Activated naive CD8-positive, alpha-beta T cell treated with anti-CD3 and anti-CD28 coated beads, Interleukin-2, amount 50 U/mL, for 24 hours (primary cell): ENCODE data around the gene DNLZ.
"Not testable (repeated sequence)": the region's sequence is repeated elsewhere in the genome, so short reads cannot be mapped to it uniquely, and the experiment has no call there.

Experiments
- ATAC-seq: fragments of 150-1000 bp; cut with Tn5 transposase; one replicate; pipeline ENCODE4 v1.10.0; 2021
- DNase-seq: peaks from one replicate; pipeline ENCODE4 v3.0.0; 2021
- H3K27ac Mint-ChIP-seq: one replicate; pipeline ENCODE4 v1.8.0; 2021; ENCODE audit warnings: mild to moderate bottlenecking, mixed read lengths
- H3K27me3 Mint-ChIP-seq: one replicate; pipeline ENCODE4 v1.8.0; 2021; ENCODE audit warnings: mixed read lengths
- H3K36me3 Mint-ChIP-seq: one replicate; pipeline ENCODE4 v1.8.0; 2021; ENCODE audit warnings: low read depth, mixed read lengths
- H3K4me1 Mint-ChIP-seq: one replicate; pipeline ENCODE4 v1.8.0; 2021; ENCODE audit warnings: mixed read lengths
- H3K4me3 Mint-ChIP-seq: one replicate; pipeline ENCODE4 v1.8.0; 2021; ENCODE audit warnings: mild to moderate bottlenecking, moderate library complexity, mixed read lengths
- H3K9me3 Mint-ChIP-seq: one replicate; pipeline ENCODE4 v1.8.0; 2021; ENCODE audit warnings: mixed read lengths

Gene DNLZ

DNA sequence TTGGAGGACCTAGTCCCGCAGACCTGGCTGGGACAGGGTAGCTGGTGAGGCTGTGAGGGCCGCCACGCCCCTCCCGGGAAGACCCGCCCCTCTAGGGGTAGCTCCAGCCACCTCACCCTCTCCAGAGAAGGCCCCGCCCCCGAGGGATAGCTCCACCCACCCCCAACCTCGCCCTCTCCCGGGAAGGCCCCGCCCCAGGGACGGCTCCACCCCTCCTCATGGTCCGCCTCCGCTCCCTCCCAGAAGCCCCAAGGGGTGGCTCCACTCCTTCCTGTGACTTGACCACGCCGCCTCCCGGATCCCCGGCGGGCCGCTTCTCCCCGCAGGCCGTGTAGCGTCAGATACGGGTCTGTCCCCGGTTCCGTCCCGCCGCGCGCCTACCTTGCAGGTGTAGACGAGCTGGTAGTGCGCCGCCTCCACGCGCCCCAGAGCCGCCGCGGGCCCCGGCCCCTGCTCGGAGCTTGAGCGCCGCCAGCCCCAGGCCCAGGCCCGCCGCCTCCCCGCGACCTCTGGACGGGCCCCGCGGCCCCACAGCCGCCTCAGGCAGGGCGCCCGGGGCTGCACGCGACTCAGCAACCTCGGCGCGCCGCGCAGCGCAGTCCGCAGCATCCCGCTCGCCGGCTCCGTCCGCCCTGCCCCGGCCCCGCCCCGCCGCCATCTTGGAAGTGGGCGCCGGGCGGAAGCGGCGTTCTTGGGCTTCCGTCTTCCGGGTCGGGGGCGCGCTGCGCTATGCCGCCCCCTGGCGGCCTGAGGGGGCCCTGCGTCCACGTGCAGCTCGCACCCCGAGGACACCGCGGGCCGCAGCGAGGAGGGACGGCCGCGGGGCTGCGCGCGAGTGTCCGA is at the start of gene DNLZ:
Gene DNLZ (minus strand): TSS at position 639 of the 843 bp plus-strand sequence. CDS start 30 bp downstream, at position 609.
- Mint-ChIP-seq H3K4me1 (peaks cover 6% of the 10 kb centered on the region), H3K27me3 (no peaks in the 10 kb centered on the region), H3K27ac (peak within 1 kb of the TSS; percentile 70), H3K4me3 (peak within 1 kb of the TSS; percentile 79), H3K36me3 (no peaks in the 10 kb centered on the region), H3K9me3 (no peaks in the 10 kb centered on the region)
- DNase-seq (peak; percentile 99), ATAC-seq (peak; percentile 83)

DNA sequence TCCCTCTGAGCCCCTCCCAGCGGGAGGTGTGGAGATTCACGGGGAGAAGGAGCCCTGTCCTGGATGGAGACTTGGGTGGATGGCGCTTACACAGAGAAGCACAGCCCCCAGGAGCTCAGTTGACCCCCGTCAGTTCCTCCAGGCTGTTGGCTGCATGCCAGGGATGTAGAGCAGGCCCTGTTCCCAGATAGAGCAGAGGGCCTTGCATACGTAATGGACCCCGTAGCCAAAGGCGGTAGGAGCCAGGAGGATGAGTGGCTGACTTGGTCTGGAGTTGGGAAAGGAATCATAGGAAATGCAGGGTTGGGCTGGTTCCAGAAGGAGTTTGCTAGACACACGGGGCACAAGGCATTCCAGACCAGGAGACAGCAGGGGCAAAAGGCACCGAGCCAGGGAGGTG is 49.4 kb upstream of the DNLZ start:
- peak overlapping the region; percentile 17 for H3K4me3 Mint-ChIP-seq
- ATAC-seq = no peak
- no peak for DNase-seq
- no peak overlapping the region for H3K27ac Mint-ChIP-seq
- H3K9me3 Mint-ChIP-seq = no peaks in the 10 kb centered on the region
- peaks cover 62% of the 10 kb centered on the region for H3K36me3 Mint-ChIP-seq
- H3K27me3 Mint-ChIP-seq = no peaks in the 10 kb centered on the region
- peaks cover 41% of the 10 kb centered on the region for H3K4me1 Mint-ChIP-seq

DNA sequence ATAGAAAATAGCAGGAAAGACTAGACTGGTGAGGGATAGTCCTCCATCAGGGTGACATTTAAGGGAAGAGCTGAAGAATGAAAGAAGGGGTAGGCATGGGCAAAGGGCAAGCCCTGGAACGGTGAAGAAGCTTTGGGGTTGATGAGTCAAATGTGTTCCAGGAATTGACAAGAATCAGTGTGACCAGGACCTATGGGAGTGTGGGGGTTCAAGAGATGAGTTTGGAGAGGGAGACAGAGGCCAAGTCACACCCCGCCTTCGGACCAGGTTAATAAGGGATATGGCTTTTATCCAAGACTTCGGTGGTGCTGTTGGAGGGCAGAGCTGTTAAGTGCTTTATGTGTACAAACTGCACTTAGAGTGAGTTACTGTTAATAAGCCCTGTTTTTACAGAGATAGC is 47.8 kb upstream of the DNLZ start:
- Mint-ChIP-seq H3K4me3 (peak overlapping the region; percentile 98), H3K27ac (peak overlapping the region; percentile 89), H3K27me3 (no peaks in the 10 kb centered on the region), H3K4me1 (peaks cover 47% of the 10 kb centered on the region), H3K9me3 (no peaks in the 10 kb centered on the region), H3K36me3 (peaks cover 61% of the 10 kb centered on the region)
- ATAC-seq = peak; percentile 59
- DNase-seq = no peak

DNA sequence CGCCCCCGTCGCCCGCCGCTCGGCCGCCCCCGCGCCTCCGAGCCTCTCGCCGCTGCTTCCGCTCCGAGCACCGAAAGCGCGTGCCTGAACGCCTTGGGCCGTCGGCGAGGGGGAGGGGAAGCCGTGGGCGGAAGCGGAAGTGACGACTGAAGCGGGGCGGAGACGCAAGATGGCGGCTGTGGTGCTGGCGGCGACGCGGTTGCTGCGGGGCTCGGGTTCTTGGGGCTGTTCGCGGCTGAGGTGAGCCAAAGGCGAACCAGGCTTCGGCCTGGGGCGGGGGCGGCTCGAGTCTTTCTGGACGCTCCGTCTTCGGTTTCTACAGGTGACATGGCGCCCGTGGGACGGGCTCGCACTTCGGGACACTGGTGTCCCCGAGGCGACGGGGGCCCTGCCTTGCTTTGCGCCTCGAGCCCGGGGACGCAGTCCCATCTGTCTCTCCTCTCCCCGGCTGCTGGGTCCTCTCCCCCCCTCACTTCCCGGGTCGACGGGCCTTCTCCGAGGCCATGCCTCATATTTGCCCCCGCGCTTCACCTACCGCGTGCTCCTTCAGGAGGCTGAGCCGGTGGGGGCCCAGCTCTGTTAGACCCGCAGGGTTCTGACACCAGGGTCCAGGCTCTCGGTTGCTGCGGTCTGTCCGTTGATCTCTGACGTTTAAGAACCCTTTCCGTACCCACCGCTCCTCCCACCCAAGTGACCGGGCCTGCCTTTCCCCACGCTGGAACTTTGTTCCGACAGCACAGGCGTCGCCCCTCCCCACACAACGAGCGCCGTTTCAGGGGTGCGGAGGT is 47.1 kb upstream of the DNLZ start, which contains the start of the genes ENTR1 and PMPCA:
Gene ENTR1 (minus strand): TSS at position 115 of the 788 bp plus-strand sequence. CDS start 217 bp downstream, outside the sequence.
Gene PMPCA (plus strand): TSS at position 159 of the 788 bp plus-strand sequence. CDS start 11 bp downstream, at position 170.
- peaks cover 50% of the 10 kb centered on the region for H3K4me1 Mint-ChIP-seq
- peak within 1 kb of the TSS; percentile 98 for H3K4me3 Mint-ChIP-seq
- peaks cover 59% of the 10 kb centered on the region for H3K36me3 Mint-ChIP-seq
- peak; percentile 99 for DNase-seq
- peak within 1 kb of the TSS; percentile 93 for H3K27ac Mint-ChIP-seq
- ATAC-seq = peak; percentile 65
- H3K9me3 Mint-ChIP-seq = no peaks in the 10 kb centered on the region
- no peaks in the 10 kb centered on the region for H3K27me3 Mint-ChIP-seq

DNA sequence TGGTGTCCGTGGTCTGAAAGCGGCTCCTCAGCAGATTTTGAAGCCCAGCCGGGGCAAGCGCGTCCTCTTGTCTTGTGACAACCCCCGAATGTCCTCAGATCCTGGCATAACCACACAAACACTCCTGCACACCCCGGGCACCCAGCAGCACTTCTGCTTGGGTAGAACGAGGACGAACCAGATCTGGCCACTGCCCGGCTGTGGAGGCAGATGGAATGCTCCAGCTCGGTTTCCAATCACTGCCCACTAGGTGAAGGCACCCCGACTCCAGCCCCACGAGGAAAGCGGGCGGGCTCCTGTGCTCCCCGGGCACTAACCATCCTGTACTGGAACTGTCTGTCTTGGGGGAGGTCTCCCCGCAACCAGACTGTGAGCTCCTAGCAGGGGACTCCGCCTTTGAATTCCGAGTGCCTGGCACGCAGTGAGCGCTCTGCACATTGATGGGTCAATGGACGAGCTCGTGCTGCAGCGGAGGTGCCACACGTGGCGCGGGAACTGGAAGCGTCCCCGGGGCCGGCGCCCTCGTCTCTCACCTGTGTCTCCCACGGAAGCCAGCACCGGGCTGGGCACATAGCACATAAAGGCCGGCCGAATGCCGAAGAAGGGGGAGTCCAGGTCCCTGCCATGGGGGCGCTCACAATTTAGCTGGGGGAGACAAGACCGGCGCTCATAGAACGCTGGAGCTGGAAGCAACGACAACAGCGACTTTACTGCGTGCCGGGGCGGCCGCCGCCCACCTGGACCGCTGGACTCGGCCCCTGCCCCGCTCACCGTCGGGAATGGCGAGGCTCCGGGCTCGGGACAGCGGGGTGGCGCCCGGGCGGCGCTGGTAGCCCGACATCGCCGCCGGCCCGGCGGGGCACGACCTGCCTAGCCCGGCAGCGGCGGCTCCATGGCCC is 46.3 kb upstream of the DNLZ start:
- Mint-ChIP-seq H3K4me3 (peak overlapping the region; percentile 98), H3K4me1 (peaks cover 59% of the 10 kb centered on the region), H3K27ac (peak overlapping the region; percentile 93), H3K36me3 (peaks cover 60% of the 10 kb centered on the region), H3K27me3 (no peaks in the 10 kb centered on the region), H3K9me3 (no peaks in the 10 kb centered on the region)
- ATAC-seq (peak; percentile 4), DNase-seq (peak; percentile 49)

DNA sequence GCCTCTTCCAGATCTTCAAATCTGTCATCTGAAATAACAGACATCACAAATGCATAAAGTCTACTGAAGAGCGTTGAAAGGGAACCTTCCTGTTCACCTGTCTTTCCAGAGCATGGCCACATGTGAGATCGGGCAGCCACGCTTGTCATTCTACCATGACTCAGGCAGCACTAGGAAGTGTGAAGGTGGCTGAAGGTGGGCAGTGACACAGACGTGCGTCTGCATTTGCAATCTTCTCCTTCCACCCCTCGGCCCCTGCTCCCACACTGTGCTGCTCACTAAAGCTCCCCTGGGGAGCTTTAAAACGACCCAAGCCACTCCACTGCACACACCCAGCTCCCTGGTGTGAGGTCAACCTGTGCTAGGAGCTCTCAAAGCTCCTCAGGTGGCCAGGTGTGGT is 44.4 kb upstream of the DNLZ start:
- DNase-seq (no peak), ATAC-seq (no peak)
- Mint-ChIP-seq H3K9me3 (no peaks in the 10 kb centered on the region), H3K4me3 (no peak overlapping the region), H3K4me1 (peaks cover 70% of the 10 kb centered on the region), H3K27ac (peak overlapping the region; percentile 50), H3K27me3 (no peaks in the 10 kb centered on the region), H3K36me3 (peaks cover 53% of the 10 kb centered on the region)

DNA sequence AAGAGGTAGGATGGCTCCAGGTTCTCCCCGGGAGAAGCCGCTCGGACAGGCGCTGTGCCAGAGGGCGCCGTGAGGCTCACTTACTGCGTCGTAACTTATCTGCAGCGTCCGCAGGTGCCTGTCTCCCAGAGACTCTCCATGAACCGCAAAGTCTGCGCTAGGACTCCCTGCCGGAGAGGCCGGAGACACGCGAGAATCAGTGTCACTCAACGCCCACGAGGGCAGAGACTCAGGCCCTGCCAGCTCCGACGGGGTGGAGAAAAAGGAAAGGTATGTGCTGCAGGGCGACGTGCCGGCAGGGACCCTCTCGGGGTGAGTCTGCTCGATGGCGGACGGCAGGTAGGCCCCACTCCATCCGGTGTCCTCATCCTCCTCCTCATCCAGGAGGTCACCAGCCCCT is 43.5 kb upstream of the DNLZ start:
- H3K4me3 Mint-ChIP-seq = not testable (repeated sequence)

DNA sequence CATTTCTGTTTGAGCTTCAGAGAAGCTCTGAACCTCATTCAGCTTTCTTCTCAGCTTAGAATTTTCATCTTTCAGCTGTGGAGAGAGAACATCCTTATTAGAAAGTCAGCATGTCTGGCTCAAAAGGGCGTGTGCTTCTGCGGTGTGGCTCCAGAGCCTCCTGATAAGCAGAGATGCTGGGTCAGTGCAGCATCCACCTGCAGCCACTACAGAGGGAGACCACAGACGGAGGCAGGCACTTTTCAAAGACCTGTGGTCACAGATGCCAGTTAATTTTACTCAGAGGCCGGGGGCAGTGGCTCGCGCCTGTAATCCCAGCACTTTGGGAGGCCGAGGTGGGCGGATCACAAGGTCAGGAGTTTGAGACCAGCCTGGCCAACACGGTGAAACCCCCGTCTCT is 42.4 kb upstream of the DNLZ start:
- not testable (repeated sequence) for H3K4me3 Mint-ChIP-seq, H3K27me3 Mint-ChIP-seq, ATAC-seq, DNase-seq, H3K9me3 Mint-ChIP-seq
- Mint-ChIP-seq H3K27ac (peak overlapping the region; percentile 54), H3K4me1 (peaks cover 66% of the 10 kb centered on the region), H3K36me3 (peaks cover 45% of the 10 kb centered on the region)

More for the DNA sequence above, 43.5 kb upstream of the DNLZ start:
- Mint-ChIP-seq H3K4me1 (peaks cover 73% of the 10 kb centered on the region), H3K36me3 (peaks cover 53% of the 10 kb centered on the region)
- ATAC-seq, H3K9me3 Mint-ChIP-seq, H3K27ac Mint-ChIP-seq, H3K27me3 Mint-ChIP-seq, DNase-seq: not testable (repeated sequence)

DNA sequence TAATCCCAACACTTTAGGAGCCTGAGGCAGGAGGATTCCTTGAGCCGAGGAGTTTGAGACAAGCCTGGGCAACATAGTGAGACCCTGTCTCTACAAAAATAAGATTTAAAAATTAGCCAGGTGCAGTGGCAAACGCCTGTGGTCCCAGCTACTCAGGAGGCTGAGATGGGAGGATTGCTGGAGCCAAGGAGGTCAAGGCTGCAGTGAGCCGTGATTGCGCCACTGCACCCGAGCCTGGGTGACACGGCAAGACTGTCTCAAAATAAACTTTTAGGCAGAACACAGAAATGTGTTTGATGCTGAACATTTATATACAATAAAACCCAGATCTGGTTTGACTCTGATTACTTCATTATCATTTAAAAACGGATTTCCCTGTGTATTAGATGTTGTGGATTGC is 41.9 kb upstream of the DNLZ start:
- H3K27me3 Mint-ChIP-seq = no peaks in the 10 kb centered on the region
- ATAC-seq (no peak), DNase-seq (no peak)
- H3K9me3 Mint-ChIP-seq = no peaks in the 10 kb centered on the region
- peak overlapping the region; percentile 54 for H3K27ac Mint-ChIP-seq
- peaks cover 49% of the 10 kb centered on the region for H3K36me3 Mint-ChIP-seq
- H3K4me1 Mint-ChIP-seq = peaks cover 68% of the 10 kb centered on the region
- no peak overlapping the region for H3K4me3 Mint-ChIP-seq

DNA sequence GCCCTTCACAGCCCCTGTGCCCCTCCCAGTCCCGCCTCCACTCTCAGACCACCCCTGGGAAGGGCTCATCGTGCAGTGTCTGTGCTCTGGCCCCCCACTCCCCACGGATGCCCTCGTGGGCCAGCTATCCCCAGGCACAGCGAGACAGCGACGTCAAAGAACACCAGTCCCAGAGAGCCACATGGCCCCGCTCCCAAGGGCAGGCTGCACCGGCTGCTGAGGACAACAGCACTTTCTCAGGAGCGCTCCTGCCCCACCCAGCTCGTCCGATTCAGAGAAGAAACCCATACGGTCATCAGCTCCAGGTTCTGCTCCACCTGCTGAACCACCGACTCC is 41.2 kb upstream of the DNLZ start:
- peaks cover 46% of the 10 kb centered on the region for H3K36me3 Mint-ChIP-seq
- no peak for ATAC-seq
- no peaks in the 10 kb centered on the region for H3K9me3 Mint-ChIP-seq
- H3K27ac Mint-ChIP-seq = peak overlapping the region; percentile 88
- H3K4me3 Mint-ChIP-seq = peak overlapping the region; percentile 68
- peaks cover 66% of the 10 kb centered on the region for H3K4me1 Mint-ChIP-seq
- H3K27me3 Mint-ChIP-seq = no peaks in the 10 kb centered on the region
- DNase-seq = no peak

DNA sequence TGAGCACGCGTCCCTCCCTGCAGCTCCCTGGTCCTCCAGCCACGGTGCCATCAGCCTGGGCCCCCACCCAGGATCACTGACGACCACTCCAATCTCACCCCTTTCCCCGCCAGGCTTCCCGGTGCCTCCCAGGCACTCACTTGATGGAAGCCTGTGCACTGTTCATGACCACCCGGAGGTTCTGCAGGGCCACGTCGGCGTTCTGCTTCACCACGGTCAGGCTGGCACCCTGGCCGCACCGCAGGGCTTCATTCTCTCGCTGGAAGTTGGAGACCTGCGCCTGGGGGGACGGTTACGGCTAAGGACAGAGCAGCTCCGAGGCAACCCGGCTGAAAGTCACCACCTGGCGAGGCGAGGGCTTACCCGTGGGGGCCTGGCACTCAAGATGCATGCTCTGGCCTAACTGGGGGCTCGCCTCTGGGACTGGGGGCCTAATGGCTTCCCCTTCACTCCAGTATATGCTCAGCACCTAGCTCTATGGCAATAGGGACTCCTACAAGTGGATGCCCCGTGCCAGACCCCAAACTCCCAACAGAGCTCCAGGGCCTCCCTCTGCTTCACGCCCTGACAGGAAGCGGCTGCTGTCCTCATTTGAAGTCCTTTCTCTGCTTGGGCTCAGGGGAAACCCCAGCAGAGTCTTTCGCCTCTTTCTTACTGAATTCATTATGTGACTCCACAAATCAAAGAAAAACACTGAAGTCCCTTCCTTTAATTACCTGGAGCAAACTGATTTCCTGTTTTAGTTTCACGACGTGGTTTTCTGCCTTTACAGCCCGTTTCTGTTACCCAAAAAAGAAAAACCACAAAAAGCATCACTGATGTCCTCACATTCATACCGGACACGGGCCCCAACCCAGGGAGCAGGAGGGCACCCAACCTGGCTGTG is 40.6 kb upstream of the DNLZ start:
- Mint-ChIP-seq H3K4me1 (peaks cover 62% of the 10 kb centered on the region), H3K27me3 (no peaks in the 10 kb centered on the region), H3K4me3 (peak overlapping the region; percentile 68), H3K27ac (peak overlapping the region; percentile 88), H3K36me3 (peaks cover 47% of the 10 kb centered on the region), H3K9me3 (no peaks in the 10 kb centered on the region)
- ATAC-seq (peak; percentile 45), DNase-seq (peak; percentile 61)

DNA sequence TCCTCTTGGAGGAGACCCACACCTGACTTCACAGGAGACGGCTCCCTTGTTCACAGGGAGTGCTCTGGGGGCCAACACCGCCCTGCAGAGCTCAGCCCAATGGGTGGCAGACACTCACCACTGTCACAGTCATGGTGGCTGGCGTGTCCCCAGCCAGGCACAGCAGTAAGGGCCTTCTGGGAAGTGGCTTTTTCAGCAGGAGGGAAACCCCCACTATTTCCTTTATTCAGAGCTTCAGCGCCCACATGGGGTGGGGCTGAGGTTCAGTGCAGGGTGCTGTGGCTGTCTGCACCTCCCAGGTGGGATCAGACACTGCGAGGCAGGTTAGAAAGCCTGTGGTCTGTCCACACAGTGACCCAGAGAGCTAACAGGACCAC is 40.0 kb upstream of the DNLZ start:
- DNase-seq (peak; percentile 74), ATAC-seq (peak; percentile 87)
- peaks cover 48% of the 10 kb centered on the region for H3K36me3 Mint-ChIP-seq
- no peaks in the 10 kb centered on the region for H3K9me3 Mint-ChIP-seq
- H3K4me3 Mint-ChIP-seq = peak overlapping the region; percentile 68
- H3K4me1 Mint-ChIP-seq = peaks cover 62% of the 10 kb centered on the region
- H3K27me3 Mint-ChIP-seq = no peaks in the 10 kb centered on the region
- peak overlapping the region; percentile 88 for H3K27ac Mint-ChIP-seq

DNA sequence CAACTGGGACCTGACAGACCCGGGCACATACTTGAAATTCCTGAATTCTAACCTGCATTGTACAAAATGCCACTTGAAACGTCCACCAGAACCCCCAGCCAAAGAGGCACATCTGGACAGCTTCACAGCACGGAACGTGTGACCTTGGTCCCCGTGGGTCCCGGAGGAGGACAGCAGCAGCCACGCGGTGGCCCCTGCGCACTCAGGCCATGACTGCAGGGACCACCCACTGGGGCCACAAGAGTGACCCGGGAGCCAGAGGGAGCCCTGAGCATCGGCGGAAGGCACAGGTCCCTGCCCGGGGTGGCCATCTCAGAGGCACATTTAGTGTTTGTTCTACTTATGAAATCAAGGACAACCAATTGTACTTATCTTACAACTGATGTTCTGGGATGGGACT is 38.5 kb upstream of the DNLZ start:
- no peak for ATAC-seq
- Mint-ChIP-seq H3K9me3 (no peaks in the 10 kb centered on the region), H3K36me3 (peaks cover 47% of the 10 kb centered on the region)

More for the DNA sequence above, 38.5 kb upstream of the DNLZ start:
- Mint-ChIP-seq H3K4me3 (no peak overlapping the region), H3K4me1 (peaks cover 55% of the 10 kb centered on the region), H3K27me3 (no peaks in the 10 kb centered on the region), H3K27ac (no peak overlapping the region)
- DNase-seq = no peak
